Neural progenitor cell (in vitro differentiated cells): ENCODE measurements around the gene SLC1A1. TPM values are rescaled to one million over a fixed set of nuclear protein-coding genes. Genes with fewer than 3 reads are reported as not detected.

Experiments
- DNase-seq: peaks from one replicate; pipeline ENCODE4 v3.0.0-alpha.2; 2016; ENCODE audit warnings: low spot score
- H2AFZ ChIP-seq: fragments of 200-600 bp; sonication (generic); replicated peaks from 2 replicates; pipeline ENCODE4 v1.6.1; 2016; ENCODE audit warnings: antibody characterized with exemption
- H3F3A ChIP-seq: fragments of 200-600 bp; sonication (generic); 2 replicates; pipeline ENCODE4 v1.6.1; 2016; ENCODE audit warnings: antibody characterized with exemption, low read depth
- H3K27ac ChIP-seq: fragments of 200-600 bp; sonication (generic); 2 replicates; pipeline ENCODE4 v1.5.1; 2016; ENCODE audit warnings: mild to moderate bottlenecking
- H3K27me3 ChIP-seq: fragments of 200-600 bp; sonication (generic); 2 replicates; pipeline ENCODE4 v1.6.1; 2016; ENCODE audit warnings: mild to moderate bottlenecking, moderate library complexity
- H3K36me3 ChIP-seq: fragments of 200-600 bp; sonication (generic); 2 replicates; pipeline ENCODE4 v1.5.1; 2016
- H3K4me1 ChIP-seq: fragments of 200-600 bp; sonication (generic); 2 replicates; pipeline ENCODE4 v1.6.1; 2016; ENCODE audit warnings: mixed run types
- H3K4me2 ChIP-seq: fragments of 200-600 bp; sonication (generic); 2 replicates; pipeline ENCODE4 v1.6.1; 2016
- H3K4me3 ChIP-seq: fragments of 200-600 bp; sonication (generic); 2 replicates; pipeline ENCODE4 v1.5.1; 2016
- H3K79me2 ChIP-seq: fragments of 200-600 bp; sonication (generic); 2 replicates; pipeline ENCODE4 v1.6.1; 2016; ENCODE audit warnings: low read depth
- H3K9ac ChIP-seq: fragments of 200-600 bp; sonication (generic); 2 replicates; pipeline ENCODE4 v1.6.1; 2016
- H3K9me3 ChIP-seq: fragments of 200-600 bp; sonication (generic); 2 replicates; pipeline ENCODE4 v1.5.1; 2016; ENCODE audit warnings: low read depth
- H4K20me1 ChIP-seq: fragments of 200-600 bp; sonication (generic); 2 replicates; pipeline ENCODE4 v1.6.1; 2016; ENCODE audit warnings: low read depth
- H3K27ac Mint-ChIP-seq: 3 replicates; pipeline ENCODE4 v1.8.0; 2021; ENCODE audit warnings: mixed read lengths
- H3K27me3 Mint-ChIP-seq: 2 replicates; pipeline ENCODE4 v1.8.0; 2022; ENCODE audit warnings: low read depth, mild to moderate bottlenecking, inconsistent platforms, moderate library complexity, mixed read lengths; ENCODE audit not compliant: insufficient read depth
- H3K36me3 Mint-ChIP-seq: 3 replicates; pipeline ENCODE4 v1.8.0; 2021; ENCODE audit warnings: mixed read lengths
- H3K4me1 Mint-ChIP-seq: 3 replicates; pipeline ENCODE4 v1.8.0; 2021; ENCODE audit warnings: mixed read lengths
- H3K4me3 Mint-ChIP-seq: 3 replicates; pipeline ENCODE4 v1.8.0; 2021; ENCODE audit warnings: mild to moderate bottlenecking, moderate library complexity, mixed read lengths
- H3K9me3 Mint-ChIP-seq: 3 replicates; pipeline ENCODE4 v1.8.0; 2020; ENCODE audit warnings: mixed read lengths
- CTCF ChIP-seq: fragments of 200-600 bp; sonication (generic); IDR thresholded peaks from 2 replicates; pipeline ENCODE4 v1.5.1; 2017; ENCODE audit warnings: antibody characterized with exemption, mild to moderate bottlenecking
- EZH2 ChIP-seq: fragments of 200-600 bp; sonication (generic); IDR thresholded peaks from 2 replicates; pipeline ENCODE4 v1.6.1; 2017; ENCODE audit warnings: antibody characterized with exemption, mild to moderate bottlenecking, moderate library complexity
- EZH2phosphoT487 ChIP-seq: fragments of 200-600 bp; sonication (generic); IDR thresholded peaks from 2 replicates; pipeline ENCODE4 v1.6.1; 2017; ENCODE audit warnings: antibody characterized with exemption
- total RNA-seq: library from RNA; depleted of rRNA; stranded (reverse); fragments of >200 nt; gene quantifications from 2 replicates; pipeline ENCODE4 v1.2.3, GENCODE V29; 2015; ENCODE audit warnings: low replicate concordance

The SLC1A1 gene
- total RNA-seq, result 12.5 and 16.2 TPM in 2 replicates

- peaks cover 12% of the 10 kb centered on the region for H3K4me1 Mint-ChIP-seq
- Histone ChIP-seq H3K27me3 (peaks cover 25% of the 10 kb centered on the region), H3K36me3 (no peaks in the 10 kb centered on the region), H3K4me3 (peak within 1 kb of the TSS; percentile 60), H2AFZ (peak within 1 kb of the TSS; percentile 94), H3K9me3 (no peaks in the 10 kb centered on the region), H3K4me1 (peaks cover 10% of the 10 kb centered on the region), H3K4me2 (peak within 1 kb of the TSS; percentile 88), H3K9ac (no peak within 1 kb of the TSS), H3K79me2 (peaks cover 3% of the 10 kb centered on the region), H3F3A (peaks cover 16% of the 10 kb centered on the region), H3K27ac (no peak within 1 kb of the TSS), H4K20me1 (no peaks in the 10 kb centered on the region)
- DNase-seq, result peak; percentile 72
- TF ChIP-seq EZH2phosphoT487, result no peak
- TF ChIP-seq EZH2, result peak; percentile 14
- TF ChIP-seq CTCF, result no peak
- no peak within 1 kb of the TSS for H3K27ac Mint-ChIP-seq
- H3K27me3 Mint-ChIP-seq, result peaks cover 21% of the 10 kb centered on the region
- H3K9me3 Mint-ChIP-seq, result no peaks in the 10 kb centered on the region
- H3K4me3 Mint-ChIP-seq, result peak within 1 kb of the TSS; percentile 94
- no peaks in the 10 kb centered on the region for H3K36me3 Mint-ChIP-seq
Measured at GRCh38 chr9:4489919-4490704, at the start of gene SLC1A1. Gene SLC1A1 (plus strand): TSS chr9:4490468. CDS start chr9:4490680, 212 bp downstream.

DNA sequence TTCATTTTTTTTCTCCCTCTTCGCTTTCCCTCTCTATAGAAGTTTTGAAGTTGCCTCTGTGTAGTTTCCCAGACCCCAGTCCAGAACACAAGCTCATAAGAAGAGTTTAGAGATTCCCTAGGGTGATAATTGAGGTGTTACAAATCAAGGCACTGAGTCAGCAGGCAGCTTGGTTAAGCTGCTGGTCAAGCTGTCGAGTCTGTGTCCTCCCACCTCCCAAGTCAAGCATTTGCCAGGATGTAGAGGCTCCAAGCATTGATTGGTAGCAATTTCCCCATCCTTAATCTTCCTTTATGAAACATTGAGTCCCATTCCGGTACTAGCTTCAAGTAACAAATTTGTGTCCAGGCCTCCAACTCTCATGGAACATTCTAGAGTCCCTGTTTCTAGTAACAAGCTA is 47.5 kb upstream of the SLC1A1 start:
- no peak for DNase-seq
- no peaks in the 10 kb centered on the region for H3K9me3 ChIP-seq
- TF ChIP-seq EZH2 (no peak), CTCF (no peak), EZH2phosphoT487 (no peak)
- H3K4me1 Mint-ChIP-seq, result peaks cover 3% of the 10 kb centered on the region
- no peaks in the 10 kb centered on the region for H3K27me3 Mint-ChIP-seq
- H3K27ac ChIP-seq, result no peak overlapping the region
- no peak overlapping the region for H3K4me2 ChIP-seq
- no peak overlapping the region for H2AFZ ChIP-seq
- H3K27me3 ChIP-seq, result no peaks in the 10 kb centered on the region
- no peak overlapping the region for H3K4me3 Mint-ChIP-seq
- no peaks in the 10 kb centered on the region for H4K20me1 ChIP-seq
- no peak overlapping the region for H3K4me3 ChIP-seq
- no peaks in the 10 kb centered on the region for H3K79me2 ChIP-seq
- no peak overlapping the region for H3K27ac Mint-ChIP-seq
- peaks cover 4% of the 10 kb centered on the region for H3K9me3 Mint-ChIP-seq
- peaks cover 2% of the 10 kb centered on the region for H3K4me1 ChIP-seq
- no peaks in the 10 kb centered on the region for H3F3A ChIP-seq
- H3K36me3 ChIP-seq, result no peaks in the 10 kb centered on the region
- H3K9ac ChIP-seq, result no peak overlapping the region
- H3K36me3 Mint-ChIP-seq, result no peaks in the 10 kb centered on the region

DNA sequence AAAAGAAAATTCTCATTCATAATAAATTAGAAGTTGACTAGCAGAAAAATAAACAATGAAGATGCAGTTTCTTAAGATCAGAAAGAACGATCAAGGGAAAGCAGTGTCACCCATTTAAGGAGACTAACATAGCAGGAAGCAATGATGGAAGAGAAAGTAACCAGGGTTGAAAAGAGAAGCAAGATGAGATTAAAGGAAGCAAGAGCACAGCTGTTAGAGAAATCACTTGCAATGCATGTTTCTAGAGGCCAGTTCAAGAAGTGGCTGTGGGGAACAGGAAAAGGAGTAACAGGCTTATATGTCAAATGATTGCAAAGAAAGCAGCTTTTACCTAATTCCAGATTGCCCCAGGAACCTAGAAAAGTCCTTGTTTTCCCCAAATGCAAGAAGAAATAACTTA is 46.8 kb upstream of the SLC1A1 start:
- H3K36me3 ChIP-seq, result no peaks in the 10 kb centered on the region
- peaks cover 2% of the 10 kb centered on the region for H3K4me1 ChIP-seq
- DNase-seq, result no peak
- H3K36me3 Mint-ChIP-seq, result no peaks in the 10 kb centered on the region
- no peak overlapping the region for H3K4me3 ChIP-seq
- no peak overlapping the region for H3K4me2 ChIP-seq
- no peak for TF ChIP-seq EZH2phosphoT487
- no peak for TF ChIP-seq CTCF
- TF ChIP-seq EZH2, result no peak
- no peak overlapping the region for H3K4me3 Mint-ChIP-seq
- no peak overlapping the region for H3K9ac ChIP-seq
- H3K27ac ChIP-seq, result no peak overlapping the region
- H3F3A ChIP-seq, result no peaks in the 10 kb centered on the region
- no peaks in the 10 kb centered on the region for H3K27me3 Mint-ChIP-seq
- H3K27ac Mint-ChIP-seq, result no peak overlapping the region
- no peaks in the 10 kb centered on the region for H4K20me1 ChIP-seq
- H3K79me2 ChIP-seq, result no peaks in the 10 kb centered on the region
- no peaks in the 10 kb centered on the region for H3K27me3 ChIP-seq
- H2AFZ ChIP-seq, result no peak overlapping the region
- peaks cover 3% of the 10 kb centered on the region for H3K4me1 Mint-ChIP-seq
- H3K9me3 ChIP-seq, result no peaks in the 10 kb centered on the region
- peaks cover 7% of the 10 kb centered on the region for H3K9me3 Mint-ChIP-seq
